Activated effector memory CD4-positive, alpha-beta T cell treated with anti-CD3 and anti-CD28 coated beads, Interleukin-2, amount 50 U/mL, for 16 hours (primary cell): Measurements from ENCODE around the gene MESP1.
"Not testable (repeated sequence)": the region's sequence is repeated elsewhere in the genome, so short reads cannot be mapped to it uniquely, and the experiment has no call there.

Experiments used
- DNase-seq: peaks from one replicate; pipeline ENCODE4 v3.0.0-alpha.2; 2020

MESP1 gene, protein sequence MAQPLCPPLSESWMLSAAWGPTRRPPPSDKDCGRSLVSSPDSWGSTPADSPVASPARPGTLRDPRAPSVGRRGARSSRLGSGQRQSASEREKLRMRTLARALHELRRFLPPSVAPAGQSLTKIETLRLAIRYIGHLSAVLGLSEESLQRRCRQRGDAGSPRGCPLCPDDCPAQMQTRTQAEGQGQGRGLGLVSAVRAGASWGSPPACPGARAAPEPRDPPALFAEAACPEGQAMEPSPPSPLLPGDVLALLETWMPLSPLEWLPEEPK

DNA sequence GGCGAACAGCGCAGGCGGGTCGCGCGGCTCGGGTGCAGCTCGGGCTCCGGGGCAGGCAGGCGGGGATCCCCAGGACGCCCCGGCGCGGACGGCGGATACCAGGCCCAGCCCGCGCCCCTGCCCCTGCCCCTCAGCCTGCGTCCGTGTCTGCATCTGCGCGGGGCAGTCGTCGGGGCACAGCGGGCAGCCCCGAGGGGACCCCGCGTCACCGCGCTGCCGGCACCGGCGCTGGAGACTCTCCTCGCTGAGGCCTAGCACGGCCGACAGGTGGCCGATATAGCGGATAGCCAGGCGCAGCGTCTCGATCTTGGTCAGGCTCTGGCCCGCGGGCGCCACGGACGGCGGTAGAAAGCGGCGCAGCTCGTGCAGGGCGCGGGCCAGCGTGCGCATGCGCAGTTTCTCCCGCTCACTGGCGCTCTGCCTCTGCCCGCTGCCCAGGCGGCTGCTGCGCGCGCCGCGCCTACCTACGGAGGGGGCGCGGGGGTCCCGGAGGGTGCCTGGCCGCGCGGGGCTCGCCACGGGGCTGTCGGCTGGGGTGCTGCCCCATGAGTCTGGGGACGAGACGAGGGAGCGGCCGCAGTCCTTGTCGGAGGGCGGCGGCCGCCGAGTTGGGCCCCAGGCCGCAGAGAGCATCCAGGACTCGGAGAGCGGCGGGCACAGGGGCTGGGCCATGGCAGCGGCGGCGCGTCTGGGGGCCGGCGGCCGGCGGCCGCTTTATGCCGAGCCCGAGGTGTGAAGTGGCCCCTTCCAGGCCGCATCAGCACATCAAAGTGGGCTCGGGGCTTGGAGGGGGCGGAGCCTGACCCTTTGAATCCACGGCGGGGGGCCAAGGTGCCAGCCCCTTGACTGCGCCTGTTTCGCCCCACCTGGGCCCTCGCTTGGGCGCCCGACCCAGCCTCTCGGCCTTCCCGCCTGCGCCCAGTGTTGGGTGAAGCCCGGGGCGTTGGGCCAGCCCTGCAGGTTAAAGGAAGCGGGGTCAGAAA, at the start of gene MESP1:
Gene MESP1, minus strand, starts transcription at position 690 of the 983 bp plus-strand sequence. Its CDS starts 18 bp downstream, at position 672.
- peak; percentile 95 for DNase-seq

DNA sequence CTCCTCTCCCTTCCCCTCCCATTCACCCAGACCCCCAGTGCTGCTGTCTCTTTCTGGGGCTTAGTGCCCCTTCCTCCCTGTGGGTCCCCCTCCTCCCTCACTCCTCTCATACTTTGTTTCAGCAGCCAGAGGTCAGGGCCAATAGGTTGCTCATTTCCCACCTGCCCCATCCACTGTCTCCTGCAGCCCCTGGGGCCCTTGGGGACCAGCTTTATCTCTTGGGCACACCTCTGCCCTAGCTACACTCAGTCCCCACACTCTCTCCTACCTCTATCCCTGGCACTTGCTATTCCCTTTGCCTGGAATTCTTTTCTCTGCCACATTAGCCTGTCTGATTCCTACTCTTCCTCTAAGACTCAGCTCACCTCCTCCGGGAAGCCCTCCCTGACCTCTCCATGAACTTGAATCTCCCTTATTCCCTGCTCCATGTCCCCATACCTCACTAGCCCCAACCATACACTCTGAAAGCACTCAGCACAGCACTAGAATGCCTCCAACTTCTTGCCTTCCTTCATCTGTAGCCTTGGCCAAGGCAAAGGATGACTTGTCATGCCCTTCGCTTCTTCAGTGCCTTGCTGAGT, 49.0 kb upstream of the MESP1 start:
- DNase-seq = no peak

DNA sequence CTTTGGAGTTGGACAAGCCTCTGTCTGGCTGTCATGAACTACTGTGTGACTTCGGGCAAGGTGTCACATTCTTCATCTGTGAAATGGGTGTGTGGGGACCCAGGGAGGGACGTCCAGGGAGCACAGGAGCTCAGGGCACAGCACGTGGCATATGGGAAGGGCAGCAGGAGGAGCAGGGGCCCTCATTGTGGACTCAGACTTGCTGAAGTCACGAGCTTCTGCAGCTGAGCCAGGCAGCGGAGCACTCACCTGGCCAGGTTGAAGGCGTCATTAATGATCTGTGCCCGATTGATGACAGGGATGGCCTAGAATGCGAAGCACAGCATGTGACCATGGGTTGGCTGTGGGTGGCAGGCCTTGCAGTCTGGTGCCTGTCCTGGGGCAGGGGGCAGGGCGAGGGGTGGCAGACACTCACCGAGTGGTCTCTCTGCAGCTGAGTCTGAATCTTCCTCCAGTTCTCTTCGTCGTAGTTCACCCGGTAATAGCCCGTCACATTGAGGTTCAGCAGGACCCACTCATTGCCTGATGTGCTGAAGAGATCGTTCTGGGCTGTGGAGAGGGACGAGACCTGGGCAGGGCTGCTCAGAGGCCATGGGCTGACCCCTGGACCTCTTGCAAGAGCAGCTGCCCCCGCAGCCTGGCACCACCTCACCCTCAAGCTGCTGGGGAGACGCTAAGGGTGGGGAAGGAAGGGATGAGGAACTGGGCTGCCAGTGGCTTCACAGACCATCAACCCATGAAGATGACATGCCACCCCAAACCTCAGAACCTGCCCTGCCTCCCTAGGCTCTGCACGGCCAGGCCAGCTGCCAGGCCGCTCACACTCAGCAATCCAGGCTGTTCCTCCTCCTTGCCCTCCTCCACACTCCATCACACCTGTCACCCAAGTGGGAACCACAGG, 48.2 kb upstream of the MESP1 start:
- DNase-seq = no peak

DNA sequence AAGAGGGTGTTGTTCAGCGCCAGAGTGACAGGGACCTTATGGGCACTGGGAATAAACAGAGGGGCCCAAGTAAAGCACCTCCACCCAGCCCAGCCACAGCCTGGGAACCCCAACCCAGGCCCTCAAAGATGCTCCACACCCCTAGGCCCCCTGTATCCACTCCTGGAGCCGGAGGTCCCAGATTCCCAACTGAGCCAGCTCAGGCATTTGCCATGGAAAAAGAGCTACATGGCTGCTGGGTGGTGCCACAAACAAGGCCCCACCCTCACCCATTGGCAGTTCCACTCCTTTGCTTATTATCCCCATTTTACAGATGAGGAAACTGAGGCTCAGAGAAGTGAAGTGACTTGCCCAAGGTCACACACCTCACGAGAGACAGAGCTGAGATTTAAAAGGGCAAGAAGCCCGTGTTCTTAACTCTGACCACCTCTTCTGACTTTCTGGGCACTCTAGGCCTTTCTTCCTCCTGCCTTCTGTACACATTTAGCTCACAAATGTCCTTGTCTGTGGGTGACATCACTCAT, 46.7 kb upstream of the MESP1 start:
- DNase-seq = no peak

DNA sequence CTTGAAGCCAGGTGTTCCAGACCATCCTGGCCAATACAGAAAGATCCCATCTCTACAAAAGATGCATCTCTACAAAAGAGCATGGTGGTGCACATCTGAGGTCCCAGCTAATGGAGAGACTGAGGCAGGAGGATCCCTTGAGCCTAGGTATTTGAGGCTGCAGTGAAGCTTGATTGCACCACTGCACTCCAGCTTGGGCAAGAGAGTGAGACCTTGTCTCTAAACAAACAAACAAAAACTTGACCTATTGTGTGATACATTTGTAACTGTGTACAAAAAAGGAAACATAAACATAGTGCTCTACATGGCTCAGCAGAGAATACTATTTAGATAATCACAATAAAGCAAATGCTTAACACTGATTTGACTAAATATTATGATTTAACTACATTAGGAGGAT, 44.9 kb upstream of the MESP1 start:
- DNase-seq = no peak

DNA sequence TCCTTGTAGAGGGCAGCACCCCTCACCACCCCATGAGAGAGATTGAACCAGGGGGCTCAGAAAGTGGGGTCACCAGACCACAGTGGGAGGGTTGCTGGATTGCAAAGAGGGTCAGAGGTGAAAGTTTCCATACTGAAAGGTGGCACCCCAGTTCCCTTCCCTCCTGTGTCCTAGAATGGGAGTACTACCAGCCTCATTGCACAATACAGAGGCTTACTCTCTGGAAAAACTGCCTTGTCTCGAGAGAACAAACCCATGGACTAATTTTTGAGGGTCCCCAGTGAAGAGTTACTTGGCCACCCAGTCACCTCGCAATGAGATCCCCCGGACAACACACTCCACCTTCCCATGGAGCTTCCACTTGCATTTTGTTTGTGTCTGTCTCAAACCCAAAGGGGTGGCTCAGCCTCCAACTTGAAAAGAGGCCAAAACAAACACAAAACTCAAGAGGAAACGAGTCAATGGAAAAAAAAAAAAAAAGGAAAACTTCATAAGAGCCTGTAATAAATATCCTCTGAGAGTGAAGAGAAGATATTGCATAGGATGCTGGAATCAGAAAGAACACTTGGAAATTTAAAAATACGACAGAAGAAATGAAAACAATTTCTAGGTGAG, 43.7 kb upstream of the MESP1 start:
- DNase-seq = no peak

DNA sequence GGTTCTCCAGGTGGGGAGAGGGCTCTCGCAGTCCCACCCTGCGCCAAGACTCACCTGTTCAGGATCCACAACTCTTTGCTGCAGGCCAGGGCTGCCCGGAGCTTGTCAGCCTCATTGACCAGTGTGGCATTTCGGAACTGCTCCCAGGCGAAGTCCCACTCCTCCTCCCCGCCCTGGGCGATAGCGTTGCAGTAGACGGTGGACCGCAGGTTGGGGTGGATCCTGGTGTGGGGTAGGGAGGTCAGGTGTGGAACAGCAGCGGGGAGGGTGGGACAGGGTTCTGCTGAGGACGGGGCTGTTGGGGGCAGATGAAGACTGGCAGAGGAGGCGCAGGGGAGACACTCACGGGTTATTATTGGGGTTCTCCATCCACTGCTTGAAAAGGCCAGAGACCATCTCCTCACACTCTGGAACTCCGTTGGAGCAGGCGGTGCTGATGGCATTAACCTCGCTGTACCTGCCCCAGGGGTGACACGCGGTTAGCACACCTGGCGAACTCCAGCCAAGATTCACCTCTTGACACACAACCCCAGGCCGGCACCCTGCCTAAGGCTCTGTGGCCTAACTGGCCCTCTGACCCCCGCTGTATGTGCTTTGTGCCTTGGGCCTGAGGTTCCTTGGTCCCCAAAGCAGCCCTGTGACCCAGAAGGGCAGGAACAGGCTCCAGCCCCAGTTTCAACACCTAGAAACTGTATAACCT, 41.2 kb upstream of the MESP1 start:
- DNase-seq = no peak

DNA sequence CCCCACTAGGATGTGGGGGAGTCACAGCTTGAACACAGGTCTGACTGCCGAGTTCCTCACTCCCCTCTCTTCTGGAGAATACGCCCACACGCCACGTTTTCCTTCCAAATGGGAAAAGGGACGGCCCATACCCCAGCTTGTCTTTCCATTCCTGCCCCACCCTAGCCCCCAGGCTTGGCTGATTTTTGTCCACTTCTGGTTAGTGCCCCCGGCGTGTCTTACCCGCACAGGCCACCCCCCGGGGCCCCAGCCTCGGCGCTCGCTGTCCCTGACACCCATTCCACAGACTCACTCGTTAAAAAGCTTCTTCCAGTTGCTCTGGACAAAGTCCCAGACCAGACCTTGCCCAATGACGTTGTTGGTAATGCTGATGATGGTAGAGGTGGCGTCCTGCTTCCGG, 39.6 kb upstream of the MESP1 start:
- no peak for DNase-seq

DNA sequence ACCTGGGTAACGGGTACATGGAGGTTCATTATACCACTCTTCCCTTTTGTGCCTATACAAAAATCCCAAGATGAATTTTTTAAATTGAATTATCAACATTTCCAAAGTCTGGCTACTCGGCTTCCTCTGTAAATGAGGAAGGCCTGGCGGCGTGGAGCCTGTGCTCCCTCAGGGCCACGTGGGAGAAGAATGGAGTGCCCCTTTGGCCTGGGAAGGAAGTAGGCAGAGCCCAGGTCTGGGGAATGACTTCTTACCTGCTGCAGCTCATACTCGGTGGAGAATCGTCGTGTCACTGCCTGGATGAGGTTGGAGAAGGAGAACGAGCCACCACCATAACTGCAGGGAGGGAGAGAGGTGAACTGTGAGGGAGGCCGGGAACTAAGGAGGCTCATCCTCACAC, 39.2 kb upstream of the MESP1 start:
- DNase-seq = no peak

DNA sequence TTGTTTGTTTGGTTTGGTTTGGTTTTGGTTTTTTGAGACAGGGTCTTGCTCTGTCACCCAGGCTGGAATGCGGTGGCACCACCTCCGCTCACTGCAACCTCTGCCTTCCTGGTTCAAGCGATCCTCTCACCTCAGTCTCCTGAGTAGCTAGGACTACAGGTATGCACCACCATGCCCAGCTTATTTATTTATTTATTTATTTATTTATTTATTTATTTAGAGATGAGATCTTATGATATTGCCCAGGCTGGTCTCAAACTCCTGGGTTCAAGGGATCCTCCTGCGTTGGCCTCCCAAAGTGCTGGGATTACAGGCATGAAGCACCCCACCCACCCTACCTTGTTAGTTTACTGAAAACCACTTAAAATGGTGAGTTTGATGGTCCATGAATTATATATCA, 37.5 kb upstream of the MESP1 start:
- not testable (repeated sequence) for DNase-seq

DNA sequence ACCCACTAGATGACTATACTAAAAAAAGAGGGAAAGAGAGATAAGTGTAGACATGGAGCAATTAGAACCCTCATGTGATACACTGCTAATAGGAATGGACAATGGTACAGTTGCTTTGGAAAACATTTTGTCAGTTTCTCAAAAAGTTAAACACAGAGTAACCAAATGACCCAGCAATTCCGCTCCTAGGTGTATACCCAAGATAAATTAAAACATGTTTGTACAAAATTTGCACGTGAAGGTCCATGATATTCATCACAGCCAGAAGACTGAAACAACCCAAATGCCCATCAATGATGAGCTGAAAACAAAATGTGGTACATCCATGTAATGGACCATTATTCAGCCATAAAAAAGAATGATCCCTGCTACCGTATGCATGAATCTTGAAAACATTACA, 36.9 kb upstream of the MESP1 start:
- DNase-seq = no peak

DNA sequence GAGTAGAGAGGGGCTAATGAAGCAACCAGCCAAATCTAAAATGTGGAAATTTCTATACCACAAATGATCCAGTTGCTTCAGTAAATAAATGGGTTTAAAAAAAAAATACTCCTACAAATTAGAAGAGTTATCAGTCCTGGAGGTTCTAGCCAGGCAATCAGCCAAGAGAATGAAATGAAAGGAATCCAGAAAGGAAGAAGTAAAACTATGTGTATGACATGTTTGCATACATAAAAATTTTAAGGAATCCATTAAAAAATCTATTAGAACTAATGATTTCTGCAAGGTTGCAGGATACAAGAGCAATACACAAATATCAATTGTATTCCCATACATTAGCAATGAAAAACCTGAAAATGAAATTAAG, 34.7 kb upstream of the MESP1 start:
- no peak for DNase-seq

DNA sequence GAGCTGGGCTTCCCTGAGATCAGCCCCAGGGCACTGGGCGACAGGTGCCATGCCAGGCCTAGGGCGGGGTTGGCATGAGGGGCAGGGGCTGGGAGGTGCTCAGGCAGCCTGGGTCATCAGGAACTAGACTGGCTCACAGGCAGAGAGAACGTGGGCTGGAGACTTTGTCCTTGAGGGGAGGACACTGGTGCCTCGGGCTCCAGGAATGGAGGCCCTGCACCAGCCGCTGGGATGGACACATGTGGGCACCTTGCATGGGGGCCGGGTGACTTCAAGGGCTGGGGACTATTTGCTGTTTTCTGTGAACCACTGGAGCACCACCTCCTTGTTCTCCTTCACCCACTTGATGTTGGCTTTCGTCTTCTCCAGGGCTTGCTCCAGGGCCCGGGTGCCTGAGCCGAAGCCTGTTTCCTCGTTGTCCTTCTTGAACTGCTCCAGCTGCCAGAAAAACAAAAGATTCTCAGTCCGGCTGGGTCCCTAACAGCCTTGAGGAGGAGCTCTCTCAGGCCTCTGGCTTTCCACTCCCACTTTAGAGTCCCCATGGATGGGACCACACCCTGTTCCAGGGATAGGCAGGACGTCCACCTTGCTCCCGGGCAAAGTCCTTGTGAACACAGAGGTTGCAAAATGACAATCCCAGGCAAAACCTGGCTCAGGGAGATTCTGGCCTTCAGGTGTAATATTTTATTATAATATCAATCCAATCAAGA, 34.2 kb upstream of the MESP1 start:
- no peak for DNase-seq

DNA sequence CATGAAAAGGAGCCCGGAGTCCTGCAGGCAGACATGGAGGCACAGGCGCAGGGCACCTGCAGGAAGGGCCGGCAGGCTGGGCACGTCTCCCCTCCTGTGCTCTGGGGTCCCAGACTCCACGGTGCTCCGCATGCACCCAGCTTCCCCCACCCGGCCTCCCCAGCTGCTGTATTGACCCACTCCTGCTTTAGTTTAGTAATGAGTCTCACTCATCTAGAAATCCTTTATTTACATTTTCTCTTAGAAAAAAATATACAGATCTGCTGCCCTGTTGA, 33.6 kb upstream of the MESP1 start:
- no peak for DNase-seq

DNA sequence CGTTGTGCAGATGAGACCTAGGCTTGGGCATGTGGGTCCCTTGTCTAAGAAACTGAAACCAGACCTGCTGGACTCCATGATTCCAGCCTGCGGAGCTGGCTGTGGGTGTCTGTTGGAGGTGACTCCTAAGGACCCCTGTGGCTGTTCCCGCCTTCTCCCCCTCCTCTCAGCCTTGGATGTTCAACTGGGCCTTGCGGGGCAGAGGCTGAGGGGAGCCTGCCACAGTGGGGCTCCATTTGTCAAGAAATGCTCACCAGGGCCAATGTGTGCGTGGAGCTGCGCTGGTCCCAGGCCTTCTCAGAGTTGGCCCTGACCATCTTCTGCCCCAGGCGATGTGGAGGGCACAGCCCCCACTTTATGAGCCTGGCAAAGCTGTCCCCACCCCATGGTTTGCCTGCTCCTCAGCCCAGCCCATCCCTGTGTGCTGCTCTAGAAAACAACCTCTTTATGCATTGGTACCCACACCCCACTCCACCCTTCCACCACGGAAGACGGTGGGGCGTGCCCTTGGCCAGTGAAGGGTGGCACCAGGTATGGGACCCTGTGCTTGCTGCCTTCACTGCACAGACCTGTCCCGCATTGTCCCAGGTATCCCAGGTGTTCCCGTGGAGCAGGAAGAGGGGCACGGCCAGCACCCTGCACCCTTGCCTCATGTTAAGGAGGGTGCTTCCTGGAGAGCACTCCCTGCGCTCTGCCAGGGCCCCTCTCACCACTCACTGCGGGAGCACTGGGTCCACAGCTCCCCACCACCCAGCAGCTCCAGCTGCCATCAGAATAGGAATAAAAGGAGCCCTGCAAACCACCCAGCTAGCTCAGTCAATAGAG, 33.0 kb upstream of the MESP1 start:
- no peak for DNase-seq

DNA sequence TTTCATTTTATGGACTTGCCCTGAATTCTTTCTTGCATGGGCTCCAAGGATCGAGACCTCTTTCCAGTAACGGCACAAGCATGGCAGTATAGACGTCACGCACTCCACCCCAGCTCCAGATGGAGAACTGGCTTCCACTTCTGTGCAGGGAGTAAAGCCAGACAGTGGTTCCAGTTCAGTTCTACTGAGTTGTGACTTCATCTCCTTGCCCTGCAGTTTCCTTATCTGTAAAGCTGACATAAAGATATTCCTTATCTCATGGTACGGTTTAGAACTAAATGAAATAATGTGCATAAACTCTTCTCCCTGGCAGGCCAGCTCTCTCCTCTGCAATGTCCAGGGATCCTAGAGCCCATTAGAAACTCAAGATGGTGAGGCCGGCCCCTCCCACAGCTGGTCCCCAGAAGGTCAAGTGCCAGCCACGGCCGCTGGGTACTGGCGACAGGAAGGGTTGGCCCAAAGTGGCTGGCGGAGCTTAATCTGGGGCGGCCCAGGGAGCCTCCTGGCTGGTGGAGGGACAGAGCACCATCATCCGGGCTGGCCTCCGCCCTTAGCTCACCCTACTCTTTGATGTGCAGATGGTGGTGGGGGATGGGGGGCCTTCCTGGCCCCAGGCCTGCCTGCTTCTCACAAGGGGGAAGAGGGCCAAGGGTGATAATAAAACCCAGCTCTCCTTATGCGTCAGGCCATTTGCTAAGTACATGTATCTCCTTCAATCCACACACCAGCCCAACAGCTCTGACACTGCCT, 32.2 kb upstream of the MESP1 start:
- DNase-seq = no peak

DNA sequence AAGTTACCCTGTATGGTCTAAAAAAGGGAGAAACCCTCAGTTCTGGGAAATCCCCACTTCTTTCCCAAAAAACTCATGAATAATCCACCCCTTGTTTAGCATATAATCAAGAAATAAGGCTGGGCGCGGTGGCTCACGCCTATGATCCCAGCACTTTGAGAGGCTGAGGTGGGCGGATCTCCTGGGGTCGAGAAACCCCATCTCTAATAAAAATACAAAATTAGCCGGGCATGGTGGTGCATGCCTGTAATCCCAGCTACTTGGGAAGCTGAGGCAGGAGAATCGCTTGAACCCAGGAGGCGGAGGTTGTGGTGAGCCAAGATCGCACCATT, 31.5 kb upstream of the MESP1 start:
- DNase-seq = not testable (repeated sequence)

DNA sequence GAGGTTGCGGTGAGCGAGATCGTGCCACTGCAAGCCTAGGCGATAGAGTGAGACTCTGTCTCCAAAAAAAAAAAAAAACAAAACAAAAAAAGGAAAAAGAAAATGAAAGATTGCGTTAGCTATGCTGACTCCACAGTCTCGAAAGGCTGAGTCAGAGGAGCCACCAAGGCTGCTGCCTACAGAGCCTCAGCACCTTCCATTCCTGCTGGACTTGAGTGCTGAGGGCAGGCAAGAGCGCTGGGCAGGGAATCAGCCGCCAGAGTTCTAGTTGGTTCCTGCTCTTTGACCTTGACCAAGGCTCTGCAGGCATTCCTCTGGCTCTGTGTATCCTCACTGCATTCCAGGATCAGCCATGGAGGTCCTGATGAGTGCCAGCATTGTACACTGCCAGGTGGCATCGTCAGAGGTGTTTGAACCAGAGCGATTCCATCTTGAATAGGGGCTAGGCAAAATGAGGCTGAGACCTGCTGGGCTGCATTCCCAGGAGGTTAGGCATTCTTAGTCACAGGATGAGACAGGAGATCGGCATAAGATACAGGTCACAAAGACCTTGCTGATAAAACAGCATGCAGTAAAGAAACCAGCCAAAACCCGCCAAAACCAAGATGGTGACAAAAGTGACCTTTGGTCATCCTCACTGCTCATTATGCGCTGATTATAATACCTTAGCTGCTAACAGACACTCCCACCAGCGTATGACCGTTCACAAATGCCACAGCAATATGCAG, 31.0 kb upstream of the MESP1 start:
- DNase-seq = no peak

DNA sequence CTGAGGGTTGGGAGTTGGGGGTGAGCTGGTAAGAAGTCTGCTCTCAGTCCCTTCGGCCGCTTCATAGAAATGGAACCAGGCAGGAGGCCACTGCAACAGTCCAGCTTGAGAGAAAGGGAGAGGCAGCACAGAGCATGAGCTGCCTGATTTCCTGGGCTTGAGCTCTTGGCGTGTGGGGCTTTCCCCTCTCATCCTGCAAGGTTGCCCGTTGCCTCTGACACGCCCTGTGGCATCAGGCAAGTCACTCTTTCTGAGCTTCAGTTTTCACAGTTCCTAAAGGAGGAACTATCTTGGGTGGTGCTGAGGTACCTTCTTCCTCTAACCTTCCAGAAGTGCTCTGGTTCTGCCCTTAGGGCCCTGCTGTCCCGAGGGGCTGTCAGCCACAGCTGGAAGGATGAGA, 30.0 kb upstream of the MESP1 start:
- DNase-seq = peak; percentile 61
